GM06990 (cell line): Measurements from ENCODE around the gene SLC25A27.

Experiments used
- DNase-seq: peaks from one replicate; pipeline ENCODE4 v3.0.0-alpha.2; 2011; ENCODE audit not compliant: insufficient read length; ENCODE audit errors: extremely low read depth
- H3K27me3 ChIP-seq: replicated peaks from 2 replicates; pipeline ENCODE4 v1.6.0; 2011; ENCODE audit warnings: low read length; ENCODE audit not compliant: control insufficient read depth, insufficient read depth
- H3K36me3 ChIP-seq: 2 replicates; pipeline ENCODE4 v1.5.1; 2011; ENCODE audit warnings: low read length; ENCODE audit not compliant: control insufficient read depth, insufficient read depth
- H3K4me3 ChIP-seq: replicated peaks from 2 replicates; pipeline ENCODE4 v1.5.1; 2011; ENCODE audit warnings: low read depth, mild to moderate bottlenecking, control low read depth, low read length
- TF ChIP-seq, protein P1 (sequence below): IDR thresholded peaks from 2 replicates; pipeline ENCODE4 v1.5.1; 2011; ENCODE audit warnings: low read length, control low read depth, mild to moderate bottlenecking, inconsistent platforms; ENCODE audit not compliant: insufficient read depth, poor library complexity, severe bottlenecking

Gene SLC25A27

DNA sequence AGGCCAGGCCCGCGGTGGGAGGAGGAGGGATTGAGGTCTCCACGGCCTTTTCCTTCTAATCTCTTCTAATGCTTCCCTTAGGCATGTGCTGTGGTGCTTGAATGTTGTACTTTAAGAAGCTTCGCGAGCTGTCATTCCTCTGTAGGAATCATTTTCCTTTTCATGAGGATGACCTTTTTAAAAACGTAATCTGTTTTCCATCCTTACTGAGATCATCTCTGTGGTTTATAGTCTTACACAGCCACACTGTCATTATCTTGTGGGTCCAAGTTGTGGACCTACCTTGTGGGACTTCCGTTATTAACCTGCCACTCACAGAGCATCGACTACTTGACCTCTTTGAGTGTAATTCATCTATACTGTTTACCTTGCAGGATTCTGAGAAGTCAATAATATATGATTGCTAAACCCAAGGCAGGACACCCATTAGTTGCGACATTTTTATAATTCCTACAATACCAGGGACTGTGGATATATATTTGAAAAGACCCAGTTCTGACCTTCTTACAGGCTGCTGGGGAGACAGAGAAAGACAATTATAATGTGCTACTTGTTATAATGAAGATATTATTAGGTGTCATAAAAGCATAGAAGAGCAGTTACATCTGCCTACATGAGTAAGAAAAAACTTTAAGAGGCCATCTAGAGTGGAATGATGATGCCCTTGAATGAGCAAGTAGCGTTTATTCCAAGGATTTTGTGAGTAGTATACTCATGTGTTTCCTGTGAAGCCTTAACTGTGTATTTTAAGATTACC, 842 bp downstream of the SLC25A27 start:
- no peak for DNase-seq
- TF ChIP-seq, protein P1, sequence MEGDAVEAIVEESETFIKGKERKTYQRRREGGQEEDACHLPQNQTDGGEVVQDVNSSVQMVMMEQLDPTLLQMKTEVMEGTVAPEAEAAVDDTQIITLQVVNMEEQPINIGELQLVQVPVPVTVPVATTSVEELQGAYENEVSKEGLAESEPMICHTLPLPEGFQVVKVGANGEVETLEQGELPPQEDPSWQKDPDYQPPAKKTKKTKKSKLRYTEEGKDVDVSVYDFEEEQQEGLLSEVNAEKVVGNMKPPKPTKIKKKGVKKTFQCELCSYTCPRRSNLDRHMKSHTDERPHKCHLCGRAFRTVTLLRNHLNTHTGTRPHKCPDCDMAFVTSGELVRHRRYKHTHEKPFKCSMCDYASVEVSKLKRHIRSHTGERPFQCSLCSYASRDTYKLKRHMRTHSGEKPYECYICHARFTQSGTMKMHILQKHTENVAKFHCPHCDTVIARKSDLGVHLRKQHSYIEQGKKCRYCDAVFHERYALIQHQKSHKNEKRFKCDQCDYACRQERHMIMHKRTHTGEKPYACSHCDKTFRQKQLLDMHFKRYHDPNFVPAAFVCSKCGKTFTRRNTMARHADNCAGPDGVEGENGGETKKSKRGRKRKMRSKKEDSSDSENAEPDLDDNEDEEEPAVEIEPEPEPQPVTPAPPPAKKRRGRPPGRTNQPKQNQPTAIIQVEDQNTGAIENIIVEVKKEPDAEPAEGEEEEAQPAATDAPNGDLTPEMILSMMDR: no peak
- Histone ChIP-seq H3K27me3 (peaks cover 2% of the 10 kb centered on the region), H3K36me3 (no peaks in the 10 kb centered on the region), H3K4me3 (peak overlapping the region; percentile 72)

GRCh38 chr6:46655803-46656202, 3.0 kb downstream of the SLC25A27 start:
- no peak for DNase-seq
- Histone ChIP-seq H3K36me3 (no peaks in the 10 kb centered on the region), H3K27me3 (peaks cover 2% of the 10 kb centered on the region), H3K4me3 (no peak overlapping the region)
- TF ChIP-seq, protein P1: peak; percentile 17

DNA sequence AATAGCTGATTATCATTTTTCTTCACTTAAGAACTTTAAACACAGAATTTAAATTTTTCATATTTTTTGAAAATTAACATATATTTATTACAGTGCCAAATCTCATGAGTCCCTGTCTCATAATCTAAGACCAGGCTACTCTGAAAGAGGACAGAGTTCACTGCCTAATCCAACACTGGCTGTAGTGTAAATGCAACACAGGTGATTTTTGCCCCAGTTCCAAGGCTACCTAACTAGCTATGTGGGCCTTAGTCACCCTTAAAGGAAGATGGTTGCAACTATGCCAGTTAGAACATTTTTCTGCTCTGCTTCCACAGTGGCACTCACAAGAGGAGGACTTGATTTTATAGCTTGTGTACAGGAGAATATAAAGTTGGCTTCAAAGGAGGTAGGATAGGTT, 4.9 kb downstream of the SLC25A27 start:
- DNase-seq: no peak
- Histone ChIP-seq H3K36me3 (no peaks in the 10 kb centered on the region), H3K27me3 (peaks cover 2% of the 10 kb centered on the region), H3K4me3 (no peak overlapping the region)
- TF ChIP-seq, protein P1: no peak

DNA sequence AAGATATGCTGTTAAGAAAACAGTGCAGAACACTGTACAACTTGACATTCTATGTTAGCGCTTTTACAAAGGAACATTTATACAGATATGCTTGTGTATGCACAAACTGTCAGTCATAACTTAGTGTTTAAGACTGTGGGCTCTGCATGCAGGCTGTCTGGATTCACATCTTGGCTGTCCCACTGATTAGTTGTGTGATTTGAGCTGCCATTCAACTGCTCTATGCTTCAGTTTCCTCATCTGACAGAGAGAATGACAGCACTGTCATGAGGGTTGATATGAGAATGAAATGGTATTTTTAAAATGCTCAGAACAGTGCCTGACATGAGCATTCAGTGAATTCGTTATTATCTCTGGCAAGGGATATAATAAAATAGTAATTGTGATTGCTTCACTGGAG, 8.7 kb downstream of the SLC25A27 start:
- DNase-seq: no peak
- no peaks in the 10 kb centered on the region for H3K36me3 ChIP-seq
- H3K27me3 ChIP-seq: no peaks in the 10 kb centered on the region; the same call in 1 of the 2 replicates
- TF ChIP-seq, protein P1: no peak
- H3K4me3 ChIP-seq: no peak overlapping the region

DNA sequence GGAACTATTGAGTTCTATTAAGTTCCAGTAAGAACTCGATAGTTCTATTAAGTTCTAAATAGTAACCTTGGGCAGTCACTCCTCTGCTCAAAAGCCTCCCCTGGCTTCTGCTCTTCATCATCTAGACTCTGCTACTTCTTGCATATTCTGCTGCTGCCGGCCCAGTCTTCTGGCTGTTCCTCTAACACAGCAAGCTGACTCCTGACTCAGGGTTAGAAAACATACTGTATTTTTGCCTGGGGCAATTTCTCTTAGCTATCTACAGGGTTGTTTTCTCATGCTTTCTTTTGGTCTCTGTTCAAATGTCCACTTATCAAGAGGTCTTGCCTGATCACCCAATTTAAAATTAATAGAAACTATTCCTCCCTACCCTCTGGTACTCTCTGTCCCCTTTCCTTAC, 14.6 kb downstream of the SLC25A27 start:
- TF ChIP-seq, protein P1: no peak
- Histone ChIP-seq H3K27me3 (no peaks in the 10 kb centered on the region; the same call in 1 of the 2 replicates), H3K4me3 (no peak overlapping the region), H3K36me3 (no peaks in the 10 kb centered on the region)
- no peak for DNase-seq
